ENCODE results near the gene C10orf88. TPM values are rescaled to one million over a fixed set of nuclear protein-coding genes. Genes with fewer than 3 reads are reported as not detected.
"Not testable (repeated sequence)": the region's sequence is repeated elsewhere in the genome, so short reads cannot be mapped to it uniquely, and the experiment has no call there.

The C10orf88 gene
- total RNA-seq, 2 donors from 2014 or later = 3.0 to 51.0 TPM

DNA sequence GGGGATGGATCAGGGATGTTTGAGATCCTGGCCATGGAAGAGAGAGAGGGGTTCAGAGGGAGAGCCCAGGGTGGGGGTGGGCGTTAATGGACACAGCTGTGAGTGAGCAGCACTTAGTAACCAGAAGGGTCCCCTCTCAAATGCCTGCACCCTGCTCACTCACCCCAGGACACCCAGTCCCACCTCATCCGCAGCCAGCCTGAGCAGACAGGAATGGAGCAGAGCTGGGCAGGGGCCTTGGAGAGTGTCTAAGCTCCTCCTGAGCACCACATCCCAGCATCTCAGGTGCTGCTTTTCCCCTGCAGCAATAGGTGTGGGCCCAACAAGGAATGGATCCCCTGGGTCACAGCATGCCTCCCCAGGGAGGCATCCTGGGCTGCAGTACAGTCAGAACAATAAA lies 38.3 kb downstream of the C10orf88 start:
- Histone ChIP-seq H3K27me3 (replicated peaks; ENCODE audit: insufficient read depth) (no peaks in the 10 kb centered on the region), H3K27ac (no peak overlapping the region), H3K36me3 (no peaks in the 10 kb centered on the region), H3K9me3 (no peaks in the 10 kb centered on the region), H3K4me3 (no peak overlapping the region), H3K4me1 (ENCODE audit: control insufficient read depth in 1 of 2, low read depth in 2 of 2) (no peaks in the 10 kb centered on the region)
- DNase-seq (ENCODE audit: low spot score) (no peak), ATAC-seq (ENCODE audit: insufficient number of reproducible peaks, low FRiP score, low read depth) (no peak)
- TF ChIP-seq, protein P1, sequence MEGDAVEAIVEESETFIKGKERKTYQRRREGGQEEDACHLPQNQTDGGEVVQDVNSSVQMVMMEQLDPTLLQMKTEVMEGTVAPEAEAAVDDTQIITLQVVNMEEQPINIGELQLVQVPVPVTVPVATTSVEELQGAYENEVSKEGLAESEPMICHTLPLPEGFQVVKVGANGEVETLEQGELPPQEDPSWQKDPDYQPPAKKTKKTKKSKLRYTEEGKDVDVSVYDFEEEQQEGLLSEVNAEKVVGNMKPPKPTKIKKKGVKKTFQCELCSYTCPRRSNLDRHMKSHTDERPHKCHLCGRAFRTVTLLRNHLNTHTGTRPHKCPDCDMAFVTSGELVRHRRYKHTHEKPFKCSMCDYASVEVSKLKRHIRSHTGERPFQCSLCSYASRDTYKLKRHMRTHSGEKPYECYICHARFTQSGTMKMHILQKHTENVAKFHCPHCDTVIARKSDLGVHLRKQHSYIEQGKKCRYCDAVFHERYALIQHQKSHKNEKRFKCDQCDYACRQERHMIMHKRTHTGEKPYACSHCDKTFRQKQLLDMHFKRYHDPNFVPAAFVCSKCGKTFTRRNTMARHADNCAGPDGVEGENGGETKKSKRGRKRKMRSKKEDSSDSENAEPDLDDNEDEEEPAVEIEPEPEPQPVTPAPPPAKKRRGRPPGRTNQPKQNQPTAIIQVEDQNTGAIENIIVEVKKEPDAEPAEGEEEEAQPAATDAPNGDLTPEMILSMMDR (IDR thresholded peaks at IDR 0.05) = no peak

DNA sequence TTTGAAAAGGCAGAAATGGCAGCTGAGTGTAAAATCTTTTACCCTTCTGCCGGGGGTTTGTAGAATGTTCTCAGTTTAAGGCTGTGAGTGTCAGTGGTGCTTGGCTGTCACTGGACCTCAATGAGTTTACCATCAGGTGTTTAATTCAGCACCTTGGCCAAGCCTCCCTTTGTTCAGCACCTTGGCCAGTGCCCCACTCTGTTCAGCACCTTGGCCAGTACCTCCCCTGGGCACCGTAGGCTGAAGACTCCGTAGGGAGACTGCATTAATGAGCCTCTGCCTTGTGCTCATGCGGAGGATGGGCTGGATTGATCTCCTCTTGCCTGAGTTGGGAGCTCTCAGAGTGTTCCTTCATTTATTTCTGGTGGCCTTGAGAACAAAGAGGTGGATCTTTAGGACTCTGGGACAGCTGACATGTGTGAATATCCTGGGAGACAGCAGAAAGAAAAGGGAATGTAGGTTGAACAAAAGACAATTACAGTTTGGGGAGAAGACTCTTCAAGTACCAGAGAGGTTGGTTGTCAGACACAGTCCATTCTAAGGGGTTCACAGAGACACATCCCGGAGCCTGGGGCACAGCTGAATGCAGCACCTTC lies 42.0 kb downstream of the C10orf88 start:
- H3K4me3 ChIP-seq = no peak overlapping the region
- no peak overlapping the region for H3K27ac ChIP-seq
- H3K9me3 ChIP-seq = no peaks in the 10 kb centered on the region
- H3K36me3 ChIP-seq = no peaks in the 10 kb centered on the region
- TF ChIP-seq, protein P1 (IDR thresholded peaks at IDR 0.05) = no peak
- DNase-seq (ENCODE audit: low spot score) = no peak
- ATAC-seq (ENCODE audit: insufficient number of reproducible peaks, low FRiP score, low read depth) = no peak
- no peaks in the 10 kb centered on the region for H3K27me3 ChIP-seq (replicated peaks; ENCODE audit: insufficient read depth)
- H3K4me1 ChIP-seq (ENCODE audit: control insufficient read depth in 1 of 2, low read depth in 2 of 2) = no peaks in the 10 kb centered on the region

DNA sequence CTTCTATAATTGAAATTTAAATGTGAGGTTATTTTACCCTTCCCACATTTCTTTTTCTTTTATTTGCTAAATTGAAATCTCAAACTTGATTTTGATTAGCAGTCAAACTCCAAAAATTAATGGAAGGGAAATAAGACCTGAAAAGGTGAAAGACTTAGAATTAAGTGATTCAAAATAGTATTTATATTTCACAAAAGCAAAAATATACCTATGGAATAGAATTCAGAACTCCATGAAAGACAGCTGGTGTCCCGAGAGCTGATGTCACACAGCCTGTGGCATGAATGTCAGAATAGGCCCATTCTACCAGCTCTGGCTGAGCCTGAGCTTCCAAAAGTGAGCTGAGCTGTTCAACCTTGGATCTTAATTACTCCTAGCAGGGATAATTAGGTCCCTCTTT lies 43.7 kb downstream of the C10orf88 start, which contains the start of gene FAM24A:
FAM24A (plus strand) TSS at position 301 of the 400 bp plus-strand sequence. CDS start 1,025 bp downstream, outside the sequence.
- TF ChIP-seq, protein P1 (IDR thresholded peaks at IDR 0.05) = no peak

DNA sequence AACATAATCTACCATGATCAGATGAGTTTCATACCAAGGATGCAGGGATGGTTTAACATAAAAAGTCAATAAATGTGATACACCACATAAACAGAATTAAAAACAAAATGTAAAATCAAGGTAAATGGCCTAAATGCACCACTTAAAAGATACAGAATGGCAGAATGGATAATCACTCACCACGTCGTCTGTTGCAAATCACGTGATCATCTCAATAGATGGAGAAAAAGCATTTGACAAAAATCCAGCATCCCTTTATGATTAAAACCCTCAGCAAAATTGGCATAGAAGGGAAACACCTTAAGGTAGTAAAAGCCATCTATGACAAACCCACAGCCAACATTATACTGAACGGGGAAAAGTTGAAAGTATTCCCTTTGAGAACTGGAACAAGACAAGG lies 50.2 kb downstream of the C10orf88 start:
- not testable (repeated sequence) for H3K36me3 ChIP-seq; H3K9me3 ChIP-seq; H3K27me3 ChIP-seq (replicated peaks; ENCODE audit: insufficient read depth); H3K4me1 ChIP-seq (ENCODE audit: control insufficient read depth in 1 of 2, low read depth in 2 of 2); DNase-seq (ENCODE audit: low spot score); H3K4me3 ChIP-seq; ATAC-seq (ENCODE audit: insufficient number of reproducible peaks, low FRiP score, low read depth); H3K27ac ChIP-seq

More for the DNA sequence above, 43.7 kb downstream of the C10orf88 start, which contains the start of gene FAM24A:
- no peaks in the 10 kb centered on the region for H3K9me3 ChIP-seq
- H3K4me3 ChIP-seq = no peak within 1 kb of the TSS
- no peaks in the 10 kb centered on the region for H3K4me1 ChIP-seq (ENCODE audit: control insufficient read depth in 1 of 2, low read depth in 2 of 2)
- no peaks in the 10 kb centered on the region for H3K36me3 ChIP-seq
- no peaks in the 10 kb centered on the region for H3K27me3 ChIP-seq (replicated peaks; ENCODE audit: insufficient read depth)
- DNase-seq (ENCODE audit: low spot score) (no peak), ATAC-seq (ENCODE audit: insufficient number of reproducible peaks, low FRiP score, low read depth) (no peak)
- no peak within 1 kb of the TSS for H3K27ac ChIP-seq

DNA sequence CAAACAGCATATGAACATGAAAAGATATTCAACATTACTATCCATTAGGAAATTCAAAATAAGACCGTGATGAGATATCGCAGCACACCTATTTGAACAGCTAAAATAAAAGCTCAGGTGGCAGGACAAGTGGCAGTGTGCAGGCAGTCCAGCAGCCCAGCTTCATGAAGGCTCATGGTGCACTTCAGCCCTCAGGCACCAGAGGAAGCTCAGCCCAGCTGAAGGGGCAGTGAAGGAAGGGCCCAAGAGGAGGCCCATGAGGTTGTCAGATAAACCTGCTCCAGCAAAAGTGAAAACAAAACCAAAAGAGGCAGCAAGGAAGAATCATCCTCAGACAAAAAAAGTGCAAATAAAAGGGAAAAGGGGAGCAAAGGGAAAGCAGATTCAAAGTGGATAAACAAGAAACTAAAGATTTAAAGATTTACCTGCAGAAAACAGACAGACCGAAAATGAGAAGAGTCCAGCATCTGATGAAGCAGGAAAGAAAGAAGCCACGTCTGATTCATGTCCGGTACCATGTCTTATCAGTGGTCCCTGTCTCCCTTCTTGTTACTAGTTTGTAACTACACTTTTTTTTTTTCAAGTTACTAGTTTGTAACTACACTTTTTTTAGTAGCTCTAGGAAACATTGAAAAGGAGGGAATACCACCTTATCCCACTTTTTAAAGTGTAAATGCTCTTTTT lies 59.6 kb downstream of the C10orf88 start:
- no peak overlapping the region for H3K4me3 ChIP-seq
- TF ChIP-seq, protein P1 (IDR thresholded peaks at IDR 0.05) = no peak
- no peaks in the 10 kb centered on the region for H3K9me3 ChIP-seq
- H3K27ac ChIP-seq = no peak overlapping the region
- no peak for ATAC-seq (ENCODE audit: insufficient number of reproducible peaks, low FRiP score, low read depth)
- no peaks in the 10 kb centered on the region for H3K27me3 ChIP-seq (replicated peaks; ENCODE audit: insufficient read depth)
- no peaks in the 10 kb centered on the region for H3K36me3 ChIP-seq
- no peak for DNase-seq (ENCODE audit: low spot score)
- no peaks in the 10 kb centered on the region for H3K4me1 ChIP-seq (ENCODE audit: control insufficient read depth in 1 of 2, low read depth in 2 of 2)

Measured in thoracic aorta (tissue), 2 donors.